LNCAP (cell line): ENCODE measurements around the gene ACER3.

ENCODE experiments used
- TF ChIP-seq, protein P1 (sequence below): fragments of 450-650 bp; IDR thresholded peaks from 2 replicates; pipeline ENCODE4 v1.5.1; 2017; ENCODE audit warnings: mild to moderate bottlenecking

ACER3 gene

DNA sequence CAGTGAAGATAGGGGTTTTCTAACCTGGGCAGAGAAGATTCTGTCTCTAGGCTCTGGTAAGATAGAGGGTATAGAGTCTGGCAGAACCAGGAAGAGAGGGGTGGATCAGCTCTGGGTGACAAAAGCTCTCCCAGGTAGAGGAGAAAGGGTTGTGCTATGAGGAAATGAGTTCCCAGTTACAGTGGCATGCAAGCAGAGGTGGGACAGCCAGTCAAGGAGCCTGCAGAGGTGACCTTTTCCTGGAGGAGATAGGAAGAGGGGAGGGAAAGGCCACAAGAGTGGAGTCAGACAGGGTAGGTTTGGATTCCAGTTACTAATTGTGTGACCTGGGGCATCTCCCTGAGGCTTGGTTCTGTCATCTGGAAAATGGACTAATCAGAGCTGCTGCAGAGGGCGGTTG is 202.7 kb downstream of the ACER3 start:
- TF ChIP-seq, protein P1, sequence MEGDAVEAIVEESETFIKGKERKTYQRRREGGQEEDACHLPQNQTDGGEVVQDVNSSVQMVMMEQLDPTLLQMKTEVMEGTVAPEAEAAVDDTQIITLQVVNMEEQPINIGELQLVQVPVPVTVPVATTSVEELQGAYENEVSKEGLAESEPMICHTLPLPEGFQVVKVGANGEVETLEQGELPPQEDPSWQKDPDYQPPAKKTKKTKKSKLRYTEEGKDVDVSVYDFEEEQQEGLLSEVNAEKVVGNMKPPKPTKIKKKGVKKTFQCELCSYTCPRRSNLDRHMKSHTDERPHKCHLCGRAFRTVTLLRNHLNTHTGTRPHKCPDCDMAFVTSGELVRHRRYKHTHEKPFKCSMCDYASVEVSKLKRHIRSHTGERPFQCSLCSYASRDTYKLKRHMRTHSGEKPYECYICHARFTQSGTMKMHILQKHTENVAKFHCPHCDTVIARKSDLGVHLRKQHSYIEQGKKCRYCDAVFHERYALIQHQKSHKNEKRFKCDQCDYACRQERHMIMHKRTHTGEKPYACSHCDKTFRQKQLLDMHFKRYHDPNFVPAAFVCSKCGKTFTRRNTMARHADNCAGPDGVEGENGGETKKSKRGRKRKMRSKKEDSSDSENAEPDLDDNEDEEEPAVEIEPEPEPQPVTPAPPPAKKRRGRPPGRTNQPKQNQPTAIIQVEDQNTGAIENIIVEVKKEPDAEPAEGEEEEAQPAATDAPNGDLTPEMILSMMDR = no peak

DNA sequence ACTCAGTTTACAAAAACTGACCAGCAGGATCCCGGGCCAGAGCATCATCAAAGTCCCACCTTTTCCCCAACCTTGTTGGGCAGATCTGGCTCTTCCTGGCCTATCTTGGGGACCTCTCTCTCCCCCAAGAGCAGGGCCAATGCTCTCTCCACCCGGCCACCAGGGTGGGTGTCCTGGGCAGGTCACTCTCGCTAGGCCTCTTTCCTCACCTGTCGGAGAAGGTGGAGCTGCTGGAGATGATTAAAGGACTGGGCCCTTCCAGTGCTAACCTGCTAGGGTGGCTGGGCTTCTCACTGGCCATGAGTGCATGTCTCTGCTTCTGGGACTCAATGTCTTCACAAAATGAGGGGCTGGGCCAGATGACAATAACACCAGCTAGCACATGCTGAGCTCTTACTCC is 203.1 kb downstream of the ACER3 start:
- TF ChIP-seq, protein P1 = no peak

DNA sequence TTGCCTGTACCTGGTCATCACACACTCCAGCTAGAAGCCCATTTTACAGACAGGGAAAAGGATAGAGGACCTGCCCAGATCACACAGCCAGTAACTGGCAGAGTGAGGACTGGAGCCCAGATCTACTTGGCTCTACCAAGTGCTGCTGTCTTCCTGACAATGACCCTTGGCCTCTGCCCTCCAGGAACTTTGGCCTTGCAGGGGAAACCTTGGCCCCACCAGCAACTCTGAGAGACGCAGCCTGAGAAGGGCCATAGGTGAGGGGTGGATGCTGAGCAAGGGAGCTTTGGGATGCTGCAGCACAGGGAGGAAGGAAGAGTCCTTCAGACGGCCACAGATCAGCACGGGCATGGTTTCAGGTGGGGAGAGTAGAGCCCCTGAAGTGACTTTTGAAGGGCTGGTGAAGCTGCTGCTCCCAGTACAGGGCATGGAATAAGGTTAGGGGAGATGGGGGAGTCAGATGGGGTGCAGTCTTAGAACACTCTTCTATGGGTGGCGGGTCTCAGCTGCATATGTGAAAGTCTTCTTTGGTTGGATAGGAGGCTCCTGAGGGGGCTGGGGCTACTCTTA is 204.0 kb downstream of the ACER3 start:
- TF ChIP-seq, protein P1 = no peak

DNA sequence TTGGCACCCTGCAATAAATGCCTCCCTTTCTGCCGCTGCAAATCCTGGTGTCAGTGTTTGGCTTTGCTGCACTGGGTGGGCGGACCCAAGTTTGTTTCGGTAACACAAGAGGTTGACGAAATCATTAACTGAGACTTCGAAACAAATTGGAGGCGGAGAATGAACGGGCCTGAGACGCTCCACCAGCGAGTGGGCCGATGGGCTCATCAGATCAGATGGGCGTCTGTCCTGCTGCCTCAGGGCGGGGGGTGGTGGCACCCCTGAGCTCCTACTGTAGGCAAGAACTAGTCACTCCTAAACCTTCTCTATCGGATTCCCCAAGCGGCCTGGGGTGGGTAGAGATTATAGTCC is 205.1 kb downstream of the ACER3 start:
- TF ChIP-seq, protein P1 = no peak

DNA sequence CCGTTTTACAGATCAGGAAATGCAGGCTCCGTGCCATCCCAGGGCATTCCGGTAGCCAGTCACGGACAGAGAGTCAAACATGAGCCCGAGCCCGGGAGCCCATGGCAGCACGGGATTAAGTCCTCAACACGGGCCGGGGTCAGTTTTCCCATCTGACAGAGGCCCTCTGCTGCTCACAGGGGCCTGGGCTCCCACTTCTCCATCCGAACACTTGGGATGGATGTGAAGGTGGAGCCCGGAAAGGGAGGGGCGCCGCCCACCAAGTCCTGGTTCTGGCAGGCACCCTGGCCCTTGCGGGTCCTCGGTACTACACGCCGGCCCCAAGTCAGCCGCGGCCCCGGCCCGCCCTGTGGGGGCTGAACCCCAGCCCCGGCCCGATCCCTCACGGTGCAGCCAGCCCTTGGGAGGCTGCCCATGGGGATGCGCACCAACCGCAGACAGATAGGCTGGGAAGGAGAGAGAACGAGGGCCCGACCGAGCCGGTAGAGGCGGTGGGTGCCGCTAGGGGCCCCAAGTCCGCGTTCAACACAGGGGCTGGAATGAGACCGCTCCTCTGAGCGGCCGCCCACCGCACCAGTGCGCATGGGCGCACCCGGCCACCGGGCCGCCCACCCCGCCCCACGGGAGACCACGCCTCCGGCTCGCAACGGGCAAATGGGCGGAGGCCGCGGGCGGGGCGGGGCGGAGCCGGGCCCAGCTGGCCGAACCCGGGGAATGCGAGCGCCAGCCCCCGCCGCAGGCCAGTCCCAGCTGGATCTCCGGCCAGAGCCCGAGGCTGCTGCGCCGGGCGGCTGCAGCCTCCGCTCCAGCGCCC is 205.7 kb downstream of the ACER3 start, which contains the start of gene CAPN5:
TSS of gene CAPN5 (plus strand) at position 743 of the 814 bp plus-strand sequence. CDS start 17,916 bp downstream, outside the sequence.
- TF ChIP-seq, protein P1 = no peak; the same call in 1 of the 2 replicates

DNA sequence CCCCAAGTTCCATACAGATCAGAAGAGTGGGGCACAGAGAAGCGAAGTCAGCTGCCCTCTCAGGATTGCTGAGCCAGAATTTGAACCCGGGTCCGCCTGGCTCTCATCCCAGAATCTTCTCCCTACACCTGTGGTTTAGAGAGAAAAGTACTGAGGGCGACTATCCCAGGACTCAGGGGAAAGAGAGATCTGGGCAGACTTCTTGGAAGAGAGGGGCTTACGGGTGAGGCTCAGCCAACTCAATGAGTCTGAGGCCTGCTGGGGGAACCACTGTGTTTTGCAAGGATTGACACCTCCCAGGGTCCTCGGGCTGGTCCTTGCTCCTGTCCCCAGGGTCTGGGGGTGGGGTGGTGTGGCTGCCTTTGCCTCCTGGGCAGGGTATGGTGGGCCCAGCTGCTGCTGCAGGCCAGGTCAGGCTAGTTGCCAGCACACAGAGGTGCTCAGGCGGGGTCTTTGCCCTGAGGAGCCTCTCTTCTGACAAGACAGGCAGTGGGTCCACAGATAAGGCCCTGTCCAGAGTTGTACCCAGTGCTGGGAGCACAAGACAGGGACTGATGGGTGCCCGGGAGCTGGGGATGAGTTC is 207.2 kb downstream of the ACER3 start:
- TF ChIP-seq, protein P1 = no peak

DNA sequence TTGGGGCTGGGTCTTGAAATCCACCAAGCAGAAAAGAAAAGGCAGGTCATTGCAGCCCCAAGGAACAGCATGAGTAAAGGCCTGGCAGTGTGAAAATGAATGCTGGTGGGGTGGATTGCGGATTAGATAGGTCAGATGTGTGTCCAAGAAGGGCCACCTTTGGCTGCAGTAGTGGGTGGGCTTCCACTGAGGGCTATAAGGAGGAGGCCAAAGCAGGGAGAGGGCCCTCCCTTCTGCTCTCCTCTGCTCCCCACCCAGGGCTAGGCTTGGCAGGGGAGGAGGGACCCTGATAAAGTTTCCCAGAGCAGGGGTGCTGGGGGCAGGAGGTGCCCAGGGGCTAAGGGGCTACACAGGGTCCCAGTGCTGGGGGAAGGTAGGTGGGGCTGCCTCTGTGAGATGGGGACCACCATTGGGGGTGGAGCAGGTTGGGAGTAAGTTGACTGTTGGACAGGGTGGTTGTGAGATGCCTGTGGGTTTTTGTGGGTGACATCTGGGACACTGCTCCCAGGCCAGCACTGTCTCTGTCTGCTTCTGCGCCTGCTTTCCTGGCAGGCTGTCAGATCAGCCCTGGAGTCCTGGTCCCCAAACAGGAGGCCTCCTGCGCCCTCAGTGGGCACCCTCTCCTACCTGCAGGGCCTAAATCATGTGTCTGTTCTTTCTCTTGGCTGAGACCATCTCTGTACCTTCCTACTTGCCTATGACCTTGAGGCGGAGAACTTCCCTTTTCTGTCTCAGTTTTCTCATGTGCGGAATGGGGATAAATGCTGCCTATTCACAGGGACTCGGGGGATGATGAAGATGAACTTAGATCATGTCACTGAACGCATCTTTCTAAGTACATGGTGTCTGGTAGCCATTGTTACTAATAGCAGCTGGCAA is 208.0 kb downstream of the ACER3 start:
- TF ChIP-seq, protein P1 = no peak
